IPS-18a (cell line): ENCODE data around the gene CSRNP3.

Experiments
- H3K27ac ChIP-seq: one replicate; pipeline ENCODE4 v1.5.1; 2013; ENCODE audit warnings: low read length
- H3K27me3 ChIP-seq: one replicate; pipeline ENCODE4 v1.6.1; 2013; ENCODE audit warnings: mild to moderate bottlenecking, low read length; ENCODE audit not compliant: control insufficient read depth, insufficient read depth
- H3K36me3 ChIP-seq: one replicate; pipeline ENCODE4 v1.6.1; 2013; ENCODE audit warnings: low read depth, low read length; ENCODE audit not compliant: control insufficient read depth
- H3K4me1 ChIP-seq: one replicate; pipeline ENCODE4 v1.6.1; 2013; ENCODE audit warnings: low read depth, low read length; ENCODE audit not compliant: control insufficient read depth
- H3K4me3 ChIP-seq: one replicate; pipeline ENCODE4 v1.5.1; 2013; ENCODE audit warnings: low read length
- H3K9ac ChIP-seq: one replicate; pipeline ENCODE4 v1.6.1; 2013; ENCODE audit warnings: mild to moderate bottlenecking, low read length, moderate library complexity
- H3K9me3 ChIP-seq: one replicate; pipeline ENCODE4 v1.6.1; 2013; ENCODE audit warnings: low read depth, low read length; ENCODE audit not compliant: control insufficient read depth

The CSRNP3 gene

GRCh38 chr2:165471349-165471950 is 2.0 kb downstream of the CSRNP3 start:
- Histone ChIP-seq H3K27me3 (no peaks in the 10 kb centered on the region), H3K9me3 (no peaks in the 10 kb centered on the region), H3K27ac (no peak overlapping the region), H3K36me3 (no peaks in the 10 kb centered on the region), H3K9ac (no peak overlapping the region), H3K4me3 (peak overlapping the region; percentile 1), H3K4me1 (peaks cover 43% of the 10 kb centered on the region)

DNA sequence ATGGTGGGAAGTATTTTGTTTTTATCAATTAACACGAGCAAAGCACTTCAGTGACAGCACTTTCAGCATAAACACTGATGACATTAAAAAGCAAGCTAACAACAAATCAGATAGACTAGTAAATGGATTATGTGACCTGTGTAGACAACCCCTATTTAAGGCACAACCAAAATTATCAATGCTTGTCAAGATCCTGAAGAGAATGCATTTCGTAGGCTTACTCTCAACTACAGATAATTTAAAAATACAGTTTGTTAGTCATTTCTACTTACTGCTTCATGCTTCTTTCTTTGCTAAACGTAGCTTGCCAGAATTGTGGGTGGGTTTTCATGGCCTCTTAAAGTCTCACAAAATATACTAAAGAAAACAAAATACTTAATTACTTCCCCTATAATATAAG is 3.4 kb downstream of the CSRNP3 start:
- Histone ChIP-seq H3K9ac (no peak overlapping the region), H3K4me1 (peaks cover 43% of the 10 kb centered on the region), H3K9me3 (no peaks in the 10 kb centered on the region), H3K27me3 (no peaks in the 10 kb centered on the region), H3K4me3 (no peak overlapping the region), H3K27ac (no peak overlapping the region), H3K36me3 (no peaks in the 10 kb centered on the region)

- Histone ChIP-seq H3K27ac (no peak overlapping the region), H3K4me3 (no peak overlapping the region), H3K27me3 (no peaks in the 10 kb centered on the region), H3K9ac (no peak overlapping the region), H3K9me3 (no peaks in the 10 kb centered on the region), H3K36me3 (no peaks in the 10 kb centered on the region), H3K4me1 (peaks cover 31% of the 10 kb centered on the region)
These were observed 5.2 kb downstream of the CSRNP3 start for GRCh38 chr2:165474619-165475276.

DNA sequence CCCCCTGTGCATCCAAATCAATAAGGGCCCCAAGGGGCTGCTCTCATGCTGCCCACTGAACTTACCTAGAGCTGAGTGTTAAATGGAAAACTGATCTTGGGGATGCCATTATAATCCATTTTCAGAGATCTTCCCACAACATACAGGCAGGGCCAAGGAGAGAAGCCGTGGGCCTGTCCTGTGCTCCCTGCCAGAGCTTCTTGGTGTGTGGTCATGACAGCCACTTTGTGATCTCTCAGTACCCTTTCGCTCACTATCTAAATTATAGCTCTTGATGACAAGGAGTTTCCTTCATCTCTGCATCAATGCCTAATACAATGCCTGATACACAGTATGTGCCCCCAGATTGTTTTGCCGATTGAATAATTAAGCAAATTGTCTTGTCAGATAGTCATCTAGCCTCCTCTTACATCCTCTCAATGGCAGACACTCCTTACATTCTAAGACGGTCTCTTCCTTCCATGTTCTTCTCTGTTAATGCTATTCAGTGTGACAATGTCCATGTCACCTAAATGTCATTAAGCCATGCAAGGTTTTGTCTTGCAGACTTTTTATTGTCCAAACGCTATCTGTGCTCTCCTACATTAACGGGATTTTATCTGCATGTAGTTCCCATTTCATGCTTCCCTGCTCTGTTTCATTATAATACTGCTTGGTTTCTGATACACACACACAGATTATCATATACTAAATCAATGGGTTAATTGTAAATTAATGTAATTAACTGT is 5.9 kb downstream of the CSRNP3 start:
- H3K4me1 ChIP-seq, result peaks cover 27% of the 10 kb centered on the region
- H3K4me3 ChIP-seq, result no peak overlapping the region
- H3K27me3 ChIP-seq, result no peaks in the 10 kb centered on the region
- no peaks in the 10 kb centered on the region for H3K9me3 ChIP-seq
- no peaks in the 10 kb centered on the region for H3K36me3 ChIP-seq
- no peak overlapping the region for H3K27ac ChIP-seq
- no peak overlapping the region for H3K9ac ChIP-seq

DNA sequence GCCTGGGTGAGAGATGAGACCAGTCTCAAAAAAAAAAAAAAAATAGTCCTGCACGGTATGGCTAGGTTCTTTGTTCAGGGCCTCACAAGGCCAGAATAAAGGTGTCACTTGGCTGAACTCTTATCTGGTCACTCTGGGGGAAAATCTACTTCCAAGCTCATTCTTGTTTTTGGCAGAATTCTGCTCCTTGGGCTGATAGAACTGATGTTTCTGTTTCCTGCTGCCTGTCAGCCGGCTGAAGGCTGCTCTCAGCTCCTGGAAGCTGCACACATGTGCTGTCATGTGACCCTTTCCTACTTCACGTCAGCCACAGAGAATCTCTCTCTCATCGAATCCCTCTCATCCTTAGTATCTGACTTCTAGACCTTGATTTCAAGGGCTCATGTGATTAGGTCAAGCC is 10.4 kb downstream of the CSRNP3 start:
- peaks cover 2% of the 10 kb centered on the region for H3K9me3 ChIP-seq
- H3K4me1 ChIP-seq, result peaks cover 3% of the 10 kb centered on the region
- no peaks in the 10 kb centered on the region for H3K36me3 ChIP-seq

GRCh38 chr2:165494573-165494972 is 25.1 kb downstream of the CSRNP3 start:
- peaks cover 7% of the 10 kb centered on the region for H3K36me3 ChIP-seq
- H3K27ac ChIP-seq, result no peak overlapping the region
- H3K27me3 ChIP-seq, result no peaks in the 10 kb centered on the region
- no peak overlapping the region for H3K4me3 ChIP-seq
- no peaks in the 10 kb centered on the region for H3K4me1 ChIP-seq
- no peaks in the 10 kb centered on the region for H3K9me3 ChIP-seq
- no peak overlapping the region for H3K9ac ChIP-seq

More for the DNA sequence above, 10.4 kb downstream of the CSRNP3 start:
- Histone ChIP-seq H3K27me3 (no peaks in the 10 kb centered on the region), H3K4me3 (no peak overlapping the region), H3K27ac (no peak overlapping the region), H3K9ac (no peak overlapping the region)

GRCh38 chr2:165497659-165498317 is 28.3 kb downstream of the CSRNP3 start:
- Histone ChIP-seq H3K36me3 (peaks cover 7% of the 10 kb centered on the region), H3K9ac (no peak overlapping the region), H3K4me3 (no peak overlapping the region), H3K4me1 (no peaks in the 10 kb centered on the region), H3K9me3 (no peaks in the 10 kb centered on the region), H3K27ac (no peak overlapping the region), H3K27me3 (no peaks in the 10 kb centered on the region)

DNA sequence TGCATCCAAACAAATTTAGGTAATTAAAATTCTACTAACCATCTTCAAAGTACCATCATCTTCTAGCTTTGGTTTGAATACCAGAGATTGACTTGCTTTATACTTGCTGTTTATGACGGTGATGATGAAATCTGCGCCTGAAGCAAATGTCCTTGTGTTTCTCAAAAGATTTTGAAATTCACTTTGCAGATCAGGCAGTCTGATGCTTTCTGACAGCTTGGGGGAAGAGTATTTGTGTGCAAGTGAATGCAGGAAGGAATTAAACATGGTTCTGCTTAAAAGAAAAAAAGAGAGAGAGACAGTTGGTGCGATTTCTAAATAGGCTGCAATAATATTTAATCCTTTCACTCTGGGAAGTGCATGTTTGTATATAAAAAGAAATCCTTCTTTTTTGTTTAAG is 29.6 kb downstream of the CSRNP3 start:
- Histone ChIP-seq H3K9me3 (no peaks in the 10 kb centered on the region), H3K27me3 (no peaks in the 10 kb centered on the region), H3K27ac (no peak overlapping the region), H3K36me3 (peaks cover 7% of the 10 kb centered on the region), H3K4me3 (no peak overlapping the region), H3K4me1 (no peaks in the 10 kb centered on the region), H3K9ac (no peak overlapping the region)

DNA sequence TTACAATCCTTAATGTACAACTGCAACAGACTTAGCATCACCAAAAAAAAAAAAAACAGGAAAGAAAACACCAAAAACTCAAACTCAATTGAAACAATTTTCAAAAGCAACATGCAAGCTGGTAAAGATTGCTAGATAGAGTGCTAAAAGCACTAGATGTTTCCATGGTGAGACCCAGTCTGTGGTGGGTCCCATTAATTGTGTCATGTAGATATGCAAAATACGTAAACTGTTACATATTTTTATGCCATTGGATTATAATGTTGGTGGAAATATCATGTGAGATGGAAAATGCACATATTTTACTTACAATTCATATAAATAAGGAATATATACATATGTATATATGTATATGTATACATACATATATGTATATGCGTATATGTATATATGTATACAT is 30.5 kb downstream of the CSRNP3 start:
- Histone ChIP-seq H3K36me3 (peaks cover 4% of the 10 kb centered on the region), H3K9ac (no peak overlapping the region), H3K4me1 (no peaks in the 10 kb centered on the region), H3K4me3 (no peak overlapping the region), H3K27ac (no peak overlapping the region), H3K9me3 (no peaks in the 10 kb centered on the region), H3K27me3 (no peaks in the 10 kb centered on the region)

GRCh38 chr2:165500816-165501215 is 31.3 kb downstream of the CSRNP3 start:
- Histone ChIP-seq H3K9me3 (no peaks in the 10 kb centered on the region), H3K4me3 (no peak overlapping the region), H3K36me3 (no peaks in the 10 kb centered on the region), H3K27me3 (no peaks in the 10 kb centered on the region), H3K27ac (no peak overlapping the region), H3K9ac (no peak overlapping the region), H3K4me1 (no peaks in the 10 kb centered on the region)

DNA sequence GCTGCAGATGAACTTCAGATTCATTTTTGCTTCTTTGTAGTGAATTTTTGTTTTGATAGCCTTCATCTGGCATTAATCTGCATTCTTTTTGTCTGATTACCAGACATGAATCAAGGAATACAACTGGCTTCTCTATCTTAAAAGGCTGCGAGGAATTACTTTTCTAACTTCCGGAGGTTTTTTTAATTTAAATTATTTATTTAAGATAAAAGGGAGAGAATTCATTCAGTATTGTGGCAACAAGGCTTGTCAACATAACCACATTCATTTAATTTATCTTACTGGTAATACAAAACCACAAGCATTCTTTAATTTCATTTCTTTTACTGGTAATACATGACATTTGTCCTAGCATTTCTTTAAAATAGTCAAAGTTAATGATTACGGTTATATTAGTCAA is 36.0 kb downstream of the CSRNP3 start:
- Histone ChIP-seq H3K27me3 (no peaks in the 10 kb centered on the region), H3K27ac (no peak overlapping the region), H3K9ac (no peak overlapping the region), H3K4me3 (no peak overlapping the region), H3K36me3 (no peaks in the 10 kb centered on the region), H3K4me1 (no peaks in the 10 kb centered on the region), H3K9me3 (no peaks in the 10 kb centered on the region)
